Lower lobe of right lung (tissue), 2 donors: ENCODE measurements around the gene ZSCAN5A. TPM values are rescaled to one million over a fixed set of nuclear protein-coding genes. Genes with fewer than 3 reads are reported as not detected.
"Not testable (repeated sequence)": the region's sequence is repeated elsewhere in the genome, so short reads cannot be mapped to it uniquely, and the experiment has no call there.

Source experiments
- ATAC-seq, 2 donors: fragments of 200-7000 bp; cut with Tn5 transposase; one replicate each; pipeline ENCODE4 v1.9.1; 2020 to 2022; ENCODE audit warnings: mild to moderate bottlenecking in 2 of 2, moderate library complexity in 2 of 2
- DNase-seq: peaks from one replicate; pipeline ENCODE4 v3.0.0-alpha.2; 2020
- H3K27ac ChIP-seq: fragments of 200-600 bp; one replicate; pipeline ENCODE4 v1.8.0; 2022
- H3K27me3 ChIP-seq: fragments of 200-600 bp; one replicate; pipeline ENCODE4 v1.8.0; 2022; ENCODE audit warnings: low read depth
- H3K36me3 ChIP-seq: fragments of 200-600 bp; one replicate; pipeline ENCODE4 v1.8.0; 2022; ENCODE audit warnings: mild to moderate bottlenecking
- H3K4me1 ChIP-seq: fragments of 200-600 bp; one replicate; pipeline ENCODE4 v1.8.0; 2022
- H3K4me3 ChIP-seq: fragments of 200-600 bp; one replicate; pipeline ENCODE4 v1.8.0; 2022; ENCODE audit warnings: mild to moderate bottlenecking
- H3K9me3 ChIP-seq: fragments of 200-600 bp; one replicate; pipeline ENCODE4 v1.8.0; 2022
- CTCF ChIP-seq: fragments of 200-600 bp; IDR thresholded peaks from one replicate; pipeline ENCODE4 v1.8.0; 2022; ENCODE audit warnings: antibody characterized with exemption, mild to moderate bottlenecking
- intact Hi-C: fragments of 100-400 bp; cut with DNase I; formaldehyde crosslinking; loops from one replicate; pipeline ENCODE4 v1.11.0; 2022
- total RNA-seq: library from RNA; stranded (reverse); fragmentation: NEBNext Ultra II Directional; extraction: Animal tissue kit (Norgen Biotek cat#: 25700); gene quantifications from one replicate; pipeline ENCODE4 v1.2.1, GENCODE V29; 2021
- donor health status: DM: no; HTN: yes; CAD: no; lungs with severe emphysema.

The ZSCAN5A gene
- total RNA-seq, 1 donor from 2014 or later = 16.7 TPM

- ATAC-seq = no peak
- TF ChIP-seq CTCF = no peak
Observed at GRCh38 chr19:56258272-56258671, 56.4 kb downstream of the ZSCAN5A start.

DNA sequence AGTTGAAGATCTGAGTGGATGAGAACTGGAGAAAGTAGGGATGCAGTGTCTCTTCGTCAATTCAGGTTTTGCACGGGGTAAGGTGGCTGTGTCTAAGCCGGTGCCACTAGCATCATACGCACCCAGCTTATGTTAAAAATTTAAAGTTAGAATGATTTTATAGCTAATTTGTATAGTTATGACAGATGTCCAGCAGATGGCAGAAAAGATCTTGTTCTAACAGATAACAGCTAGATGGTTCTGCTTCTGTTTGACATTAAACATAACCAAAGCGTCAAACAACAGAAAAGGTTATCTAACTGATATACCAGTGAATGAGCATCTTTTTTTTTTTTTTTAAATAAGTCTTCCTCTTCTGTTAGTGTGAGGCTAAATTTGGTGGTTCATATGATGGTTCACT lies 60.9 kb downstream of the ZSCAN5A start:
- ATAC-seq (peak; percentile 54 to 59), DNase-seq (no peak)
- peak; percentile 37 for TF ChIP-seq CTCF
- intact Hi-C loops = loop anchor here (10.0 kb wide), 1 partner anchor 81 kb away; no protein-coding TSS in a partner anchor
- Histone ChIP-seq H3K27ac (no peak overlapping the region), H3K9me3 (no peaks in the 10 kb centered on the region), H3K36me3 (no peaks in the 10 kb centered on the region), H3K4me1 (no peaks in the 10 kb centered on the region), H3K4me3 (no peak overlapping the region), H3K27me3 (no peaks in the 10 kb centered on the region)

More at GRCh38 chr19:56258272-56258671, 56.4 kb downstream of the ZSCAN5A start:
- Histone ChIP-seq H3K9me3 (no peaks in the 10 kb centered on the region), H3K27ac (no peak overlapping the region), H3K4me1 (no peaks in the 10 kb centered on the region), H3K36me3 (no peaks in the 10 kb centered on the region), H3K27me3 (no peaks in the 10 kb centered on the region), H3K4me3 (no peak overlapping the region)
- DNase-seq = no peak
- intact Hi-C loops = loop anchor here (10.0 kb wide), 1 partner anchor 77 kb away; no protein-coding TSS in a partner anchor

GRCh38 chr19:56252699-56253422 lies 61.8 kb downstream of the ZSCAN5A start:
- Histone ChIP-seq H3K27ac (no peak overlapping the region), H3K36me3 (no peaks in the 10 kb centered on the region), H3K27me3 (no peaks in the 10 kb centered on the region), H3K4me3 (no peak overlapping the region), H3K9me3 (no peaks in the 10 kb centered on the region), H3K4me1 (no peaks in the 10 kb centered on the region)
- intact Hi-C loops = loop anchor here (10.0 kb wide), 1 partner anchor 82 kb away; no protein-coding TSS in a partner anchor
- ATAC-seq = peak; percentile 94 to 95
- TF ChIP-seq CTCF = peak; percentile 82
- DNase-seq = peak; percentile 91

DNA sequence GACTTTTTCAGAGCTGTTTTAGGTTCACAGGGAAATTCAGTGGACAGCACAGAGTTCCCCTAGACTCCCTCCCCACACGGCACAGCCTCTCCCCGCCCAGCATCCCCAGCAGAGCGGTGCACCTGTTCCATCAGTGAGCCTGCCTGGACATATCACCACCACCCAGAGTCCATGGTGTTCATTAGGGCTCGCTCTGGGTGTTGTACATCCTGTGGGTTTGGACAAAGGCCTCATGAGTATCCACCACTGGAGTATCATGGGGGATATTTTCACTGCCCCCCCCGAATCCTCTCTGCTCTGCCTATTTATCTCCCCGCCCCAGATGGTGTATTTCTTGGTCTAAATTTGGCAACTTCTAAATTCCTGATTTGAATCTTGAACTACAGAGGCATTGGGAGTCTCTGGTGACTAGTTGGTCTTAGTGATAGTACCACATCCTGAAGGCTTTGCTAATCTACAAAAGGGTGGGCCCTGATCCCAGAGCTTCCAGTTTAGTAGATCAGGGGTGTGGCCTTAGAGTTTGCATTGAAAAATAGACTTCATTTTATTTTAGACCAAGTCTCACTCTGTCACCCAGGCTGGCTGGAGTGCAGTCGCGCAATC lies 65.8 kb downstream of the ZSCAN5A start:
- DNase-seq, H3K4me1 ChIP-seq, H3K27me3 ChIP-seq, H3K9me3 ChIP-seq, ATAC-seq, intact Hi-C loops, H3K27ac ChIP-seq, H3K4me3 ChIP-seq, H3K36me3 ChIP-seq: not testable (repeated sequence)

- H3K4me3 ChIP-seq, ATAC-seq, H3K9me3 ChIP-seq, H3K36me3 ChIP-seq, intact Hi-C loops, H3K27me3 ChIP-seq, H3K4me1 ChIP-seq, H3K27ac ChIP-seq, DNase-seq: not testable (repeated sequence)
Observed at GRCh38 chr19:56245764-56246163, 68.9 kb downstream of the ZSCAN5A start.

- H3K4me1 ChIP-seq = no peaks in the 10 kb centered on the region
- H3K36me3 ChIP-seq = no peaks in the 10 kb centered on the region
- H3K9me3 ChIP-seq = no peaks in the 10 kb centered on the region
- ATAC-seq (no peak), DNase-seq (no peak)
- no peak overlapping the region for H3K27ac ChIP-seq
- intact Hi-C loops = no loop called here
- TF ChIP-seq CTCF = no peak
- no peaks in the 10 kb centered on the region for H3K27me3 ChIP-seq
- no peak overlapping the region for H3K4me3 ChIP-seq
Observed at GRCh38 chr19:56245121-56245740, 69.4 kb downstream of the ZSCAN5A start.
